CD4-positive, CD25-positive, alpha-beta regulatory T cell (primary cell): ENCODE measurements around the gene CHMP1A. TPM values are rescaled to one million over a fixed set of nuclear protein-coding genes. Genes with fewer than 3 reads are reported as not detected.
A peak's percentile ranks its signal among the peaks of the same experiment; 100 is the strongest.

ENCODE experiments used
- ATAC-seq, 2 donors: fragments of 150-1000 bp; cut with Tn5 transposase; one replicate each; pipeline ENCODE4 v1.10.0; 2021; ENCODE audit warnings: low read depth in 2 of 2, moderate number of reproducible peaks in 2 of 2, moderate library complexity in 1 of 2
- DNase-seq, 3 donors: peaks; one replicate each; pipeline versions ENCODE4 v3.0.0 to v3.0.0-alpha.2; 2012 to 2022; ENCODE audit warnings: mixed read lengths in 1 of 3
- H3K27ac ChIP-seq: one replicate; pipeline ENCODE4 v1.7.0; 2013; ENCODE audit warnings: mild to moderate bottlenecking, low read length; ENCODE audit not compliant: insufficient read depth, poor library complexity, severe bottlenecking
- H3K27me3 ChIP-seq: one replicate; pipeline ENCODE4 v1.7.0; 2013; ENCODE audit warnings: low read length; ENCODE audit not compliant: control insufficient read depth, insufficient read depth
- H3K36me3 ChIP-seq: one replicate; pipeline ENCODE4 v1.7.0; 2013; ENCODE audit warnings: mild to moderate bottlenecking, low read length, moderate library complexity; ENCODE audit not compliant: control insufficient read depth, insufficient read depth
- H3K4me1 ChIP-seq: 2 replicates; pipeline ENCODE4 v1.7.0; 2013; ENCODE audit warnings: mild to moderate bottlenecking, low read length; ENCODE audit not compliant: insufficient read depth, control insufficient read depth, poor library complexity, severe bottlenecking
- H3K4me3 ChIP-seq: one replicate; pipeline ENCODE4 v1.7.0; 2013; ENCODE audit warnings: low read depth, mild to moderate bottlenecking, low read length, moderate library complexity
- H3K9me3 ChIP-seq, 2 experiments: 1 replicate in 1 of 2; 2 replicates in 1 of 2; pipeline ENCODE4 v1.7.0; 2013; ENCODE audit warnings: low read length in 2 of 2, mild to moderate bottlenecking in 1 of 2, moderate library complexity in 1 of 2; ENCODE audit not compliant: control insufficient read depth in 2 of 2
- H3K27ac Mint-ChIP-seq, 3 donors: one replicate each; pipeline ENCODE4 v1.8.0; 2020 to 2022; ENCODE audit warnings: mild to moderate bottlenecking in 3 of 3, mixed read lengths in 3 of 3, moderate library complexity in 2 of 3
- H3K27me3 Mint-ChIP-seq: one replicate; pipeline ENCODE4 v1.8.0; 2022; ENCODE audit warnings: mild to moderate bottlenecking, mixed read lengths
- H3K36me3 Mint-ChIP-seq: one replicate; pipeline ENCODE4 v1.8.0; 2020; ENCODE audit warnings: mixed read lengths
- H3K4me1 Mint-ChIP-seq, 4 donors: one replicate each; pipeline ENCODE4 v1.8.0; 2020 to 2022; ENCODE audit warnings: mixed read lengths in 4 of 4, mild to moderate bottlenecking in 1 of 4
- H3K4me3 Mint-ChIP-seq, 4 donors: one replicate each; pipeline ENCODE4 v1.8.0; 2020 to 2022; ENCODE audit warnings: mild to moderate bottlenecking in 4 of 4, mixed read lengths in 4 of 4, moderate library complexity in 3 of 4
- H3K9me3 Mint-ChIP-seq, 7 donors: one replicate each; pipeline ENCODE4 v1.8.0; 2020 to 2022; ENCODE audit warnings: mixed read lengths in 7 of 7, mild to moderate bottlenecking in 3 of 7, moderate library complexity in 2 of 7
- polyA plus RNA-seq, 4 donors: library from polyadenylated mRNA; unstranded; fragments of 300-500 nt; fragmentation: Illumina TruSeq; gene quantifications; one replicate each; pipeline ENCODE4 v1.2.3, GENCODE V29; 2021
- total RNA-seq: library from RNA; stranded (reverse); gene quantifications from one replicate; pipeline ENCODE4 v1.2.3, GENCODE V29; 2022

Gene CHMP1A
- total and polyA plus RNA-seq, 5 donors from 2014 or later = 77.5 to 111 (median 89.2) TPM

GRCh38 chr16:89624777-89625761, 32.4 kb downstream of the CHMP1A start:
- H3K4me1 Mint-ChIP-seq = peaks cover 0 to 2% (median under 1%) of the 10 kb centered on the region in 4 donors
- H3K27me3 ChIP-seq = no peaks in the 10 kb centered on the region
- no peaks in the 10 kb centered on the region for H3K36me3 Mint-ChIP-seq
- H3K36me3 ChIP-seq = no peaks in the 10 kb centered on the region
- DNase-seq (no peak), ATAC-seq (no peak)
- no peak overlapping the region for H3K4me3 Mint-ChIP-seq
- H3K27ac ChIP-seq = no peak overlapping the region
- peaks cover 4% of the 10 kb centered on the region for H3K27me3 Mint-ChIP-seq
- no peak overlapping the region for H3K4me3 ChIP-seq
- H3K27ac Mint-ChIP-seq = no peak overlapping the region
- H3K9me3 ChIP-seq = no peaks in the 10 kb centered on the region
- no peaks in the 10 kb centered on the region for H3K4me1 ChIP-seq
- no peaks in the 10 kb centered on the region for H3K9me3 Mint-ChIP-seq

- no peak overlapping the region for H3K27ac ChIP-seq
- H3K9me3 ChIP-seq = no peaks in the 10 kb centered on the region
- Mint-ChIP-seq H3K9me3 (no peaks in the 10 kb centered on the region), H3K4me1 (peaks cover 0 to 2% (median under 1%) of the 10 kb centered on the region in 4 donors), H3K27ac (peak overlapping the region in 1 of 3 donors; percentile 53), H3K27me3 (peaks cover 4% of the 10 kb centered on the region), H3K36me3 (no peaks in the 10 kb centered on the region), H3K4me3 (no peak overlapping the region)
- H3K4me1 ChIP-seq = no peaks in the 10 kb centered on the region
- no peak for ATAC-seq
- DNase-seq = no peak
- H3K36me3 ChIP-seq = no peaks in the 10 kb centered on the region
- no peak overlapping the region for H3K4me3 ChIP-seq
- H3K27me3 ChIP-seq = no peaks in the 10 kb centered on the region
These were observed 33.8 kb downstream of the CHMP1A start for GRCh38 chr16:89623511-89624261.

GRCh38 chr16:89621698-89622409, 35.7 kb downstream of the CHMP1A start:
- Mint-ChIP-seq H3K4me1 (peaks cover 0 to 6% (median 3%) of the 10 kb centered on the region in 4 donors), H3K27me3 (peaks cover 4% of the 10 kb centered on the region), H3K36me3 (no peaks in the 10 kb centered on the region), H3K27ac (no peak overlapping the region), H3K4me3 (no peak overlapping the region), H3K9me3 (peaks cover 0 to 2% (median 0%) of the 10 kb centered on the region in 7 donors)
- Histone ChIP-seq H3K27ac (no peak overlapping the region), H3K4me3 (no peak overlapping the region), H3K27me3 (no peaks in the 10 kb centered on the region), H3K9me3 (peaks cover 0 to 3% of the 10 kb centered on the region in 2 experiments), H3K4me1 (peaks cover 3% of the 10 kb centered on the region), H3K36me3 (no peaks in the 10 kb centered on the region)
- DNase-seq (no peak), ATAC-seq (no peak)

GRCh38 chr16:89621136-89621697, 36.3 kb downstream of the CHMP1A start:
- H3K27ac Mint-ChIP-seq = peak overlapping the region in 1 of 3 donors; percentile 26

GRCh38 chr16:89620406-89620841, 37.1 kb downstream of the CHMP1A start:
- no peak for ATAC-seq
- DNase-seq = no peak
- no peak overlapping the region for H3K4me3 ChIP-seq
- Mint-ChIP-seq H3K9me3 (peaks cover 0 to 5% (median 0%) of the 10 kb centered on the region in 7 donors), H3K27ac (no peak overlapping the region), H3K4me3 (no peak overlapping the region), H3K36me3 (no peaks in the 10 kb centered on the region), H3K4me1 (peaks cover 0 to 16% (median 5%) of the 10 kb centered on the region in 4 donors), H3K27me3 (peaks cover 4% of the 10 kb centered on the region)
- peaks cover 0 to 7% of the 10 kb centered on the region in 2 experiments for H3K9me3 ChIP-seq
- H3K36me3 ChIP-seq = no peaks in the 10 kb centered on the region
- H3K27me3 ChIP-seq = no peaks in the 10 kb centered on the region
- no peak overlapping the region for H3K27ac ChIP-seq
- H3K4me1 ChIP-seq = peaks cover 7% of the 10 kb centered on the region

More at GRCh38 chr16:89621136-89621697, 36.3 kb downstream of the CHMP1A start:
- Mint-ChIP-seq H3K9me3 (peaks cover 0 to 5% (median 0%) of the 10 kb centered on the region in 7 donors), H3K36me3 (no peaks in the 10 kb centered on the region), H3K4me3 (no peak overlapping the region), H3K4me1 (peaks cover 0 to 12% (median 4%) of the 10 kb centered on the region in 4 donors), H3K27me3 (peaks cover 4% of the 10 kb centered on the region)
- Histone ChIP-seq H3K27ac (no peak overlapping the region), H3K27me3 (no peaks in the 10 kb centered on the region), H3K4me3 (no peak overlapping the region), H3K9me3 (peaks cover 0 to 7% of the 10 kb centered on the region in 2 experiments), H3K36me3 (no peaks in the 10 kb centered on the region), H3K4me1 (peaks cover 7% of the 10 kb centered on the region)
- no peak for DNase-seq
- no peak for ATAC-seq

GRCh38 chr16:89619840-89620239, 37.7 kb downstream of the CHMP1A start:
- Mint-ChIP-seq H3K9me3 (peaks cover 0 to 5% (median 0%) of the 10 kb centered on the region in 7 donors), H3K4me1 (peaks cover 0 to 16% (median 5%) of the 10 kb centered on the region in 4 donors), H3K27me3 (peaks cover 4% of the 10 kb centered on the region), H3K4me3 (no peak overlapping the region), H3K27ac (no peak overlapping the region), H3K36me3 (no peaks in the 10 kb centered on the region)
- Histone ChIP-seq H3K27me3 (no peaks in the 10 kb centered on the region), H3K9me3 (peaks cover 0 to 7% of the 10 kb centered on the region in 2 experiments), H3K36me3 (no peaks in the 10 kb centered on the region), H3K4me1 (peaks cover 7% of the 10 kb centered on the region), H3K4me3 (no peak overlapping the region), H3K27ac (no peak overlapping the region)
- ATAC-seq = no peak
- DNase-seq = no peak
